Fibroblast of pulmonary artery (primary cell): ENCODE data around the gene RAB12.
"Not testable (repeated sequence)": the region's sequence is repeated elsewhere in the genome, so short reads cannot be mapped to it uniquely, and the experiment has no call there.

ENCODE experiments used
- DNase-seq: peaks from one replicate; pipeline ENCODE4 v3.0.0-alpha.2; 2010; ENCODE audit warnings: low read depth
- H3K4me3 ChIP-seq: replicated peaks from 2 replicates; pipeline ENCODE4 v1.5.1; 2011; ENCODE audit warnings: low read depth, mild to moderate bottlenecking, control low read depth, low read length, moderate library complexity
- CTCF ChIP-seq: IDR thresholded peaks from 2 replicates; pipeline ENCODE4 v1.5.1; 2011; ENCODE audit warnings: mild to moderate bottlenecking, control low read depth, low read length, inconsistent platforms; ENCODE audit errors: missing control alignments

RAB12 gene

GRCh38 chr18:8630546-8630945 is 21.3 kb downstream of the RAB12 start:
- no peak for DNase-seq
- H3K4me3 ChIP-seq = no peak overlapping the region
- TF ChIP-seq CTCF = no peak

- no peak for TF ChIP-seq CTCF
- H3K4me3 ChIP-seq = no peak overlapping the region
- no peak for DNase-seq
Observed at GRCh38 chr18:8631265-8631664, 22.0 kb downstream of the RAB12 start.

GRCh38 chr18:8632386-8632785 is 23.1 kb downstream of the RAB12 start:
- no peak overlapping the region for H3K4me3 ChIP-seq
- DNase-seq = no peak
- no peak for TF ChIP-seq CTCF

- TF ChIP-seq CTCF = no peak
- no peak for DNase-seq
- no peak overlapping the region for H3K4me3 ChIP-seq
Observed at GRCh38 chr18:8634508-8634907, 25.3 kb downstream of the RAB12 start.

GRCh38 chr18:8635087-8635486 is 25.9 kb downstream of the RAB12 start:
- peak; percentile 77 for DNase-seq
- no peak overlapping the region for H3K4me3 ChIP-seq
- no peak for TF ChIP-seq CTCF

GRCh38 chr18:8639762-8640161 is 30.5 kb downstream of the RAB12 start:
- no peak for TF ChIP-seq CTCF
- no peak for DNase-seq
- no peak overlapping the region for H3K4me3 ChIP-seq

GRCh38 chr18:8643326-8643878 is 34.2 kb downstream of the RAB12 start:
- no peak for DNase-seq
- TF ChIP-seq CTCF = no peak
- no peak overlapping the region for H3K4me3 ChIP-seq

GRCh38 chr18:8647359-8647758 is 38.1 kb downstream of the RAB12 start:
- not testable (repeated sequence) for H3K4me3 ChIP-seq, DNase-seq

GRCh38 chr18:8651478-8652261 is 42.4 kb downstream of the RAB12 start:
- H3K4me3 ChIP-seq, DNase-seq: not testable (repeated sequence)
